ENCODE data around the gene NUTM1. TPM values are rescaled to one million over a fixed set of nuclear protein-coding genes. Genes with fewer than 3 reads are reported as not detected.
A peak's percentile ranks its signal among the peaks of the same experiment; 100 is the strongest.

Gene NUTM1
- total RNA-seq, 1 experiment from 2014 or later, result 0.07 TPM

DNA sequence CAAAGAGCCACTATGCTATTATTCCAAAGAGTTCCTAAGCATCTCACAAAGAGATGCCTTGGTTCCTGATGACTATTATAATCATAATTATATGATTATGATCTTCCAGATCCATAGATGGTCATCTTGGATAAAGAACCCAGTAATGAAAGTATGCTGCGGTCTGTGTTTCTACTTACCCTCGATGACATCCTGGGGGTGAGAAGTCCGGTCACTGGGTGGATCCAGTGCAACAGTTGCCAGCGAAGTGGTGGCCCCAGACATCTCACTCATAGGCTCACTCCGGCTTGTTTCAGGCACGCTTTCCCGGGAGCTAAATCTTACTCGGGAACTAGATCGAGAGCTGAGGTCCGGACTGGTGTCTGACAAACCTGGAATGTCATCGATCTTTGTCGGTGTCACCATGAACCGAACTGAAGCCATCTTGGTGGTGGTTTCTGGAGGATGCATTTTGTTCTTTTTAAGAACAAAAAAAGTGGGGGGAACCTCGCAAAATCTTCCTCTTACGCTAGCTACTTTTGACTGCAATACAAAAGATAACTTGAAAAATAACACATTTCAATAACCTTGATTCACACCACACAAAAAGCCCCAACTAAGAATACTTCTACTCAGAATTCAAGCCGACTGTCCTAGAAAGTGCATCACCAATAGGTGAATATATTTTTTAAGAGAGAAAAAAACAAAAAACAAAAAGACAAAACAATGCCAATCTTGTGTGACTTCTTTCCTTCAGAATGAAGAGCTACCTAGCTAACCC, 6.7 kb upstream of the NUTM1 start:
- ATAC-seq (no peak), DNase-seq (ENCODE audit: low read depth, low spot score) (no peak)
- TF ChIP-seq RAD21 (IDR thresholded peaks at IDR 0.05; ENCODE audit: low read depth) (no peak), FOSL1 (IDR thresholded peaks at IDR 0.05; ENCODE audit: low read depth) (no peak), EZH2phosphoT487 (IDR thresholded peaks at IDR 0.05; ENCODE audit: borderline replicate concordance) (no peak)
- Histone ChIP-seq H3K9me2 (ENCODE audit: insufficient read depth) (no peaks in the 10 kb centered on the region), H2AFZ (ENCODE audit: low read depth, low read length, poor library complexity, severe bottlenecking) (no peak overlapping the region), H3K36me3 (ENCODE audit: control insufficient read depth in 1 of 2, insufficient read depth in 2 of 2, low read length in 2 of 2) (peaks cover 20 to 26% of the 10 kb centered on the region in 2 experiments), H3K9ac (ENCODE audit: low read length) (no peak overlapping the region), H3K79me2 (ENCODE audit: insufficient read depth, low read length) (peaks cover 25% of the 10 kb centered on the region), H3K4me2 (ENCODE audit: low read length) (peak overlapping the region; percentile 91), H3K27ac (ENCODE audit: low read depth, low read length) (no peak overlapping the region), H4K20me1 (ENCODE audit: insufficient read depth) (no peaks in the 10 kb centered on the region), H3K9me3 (ENCODE audit: control insufficient read depth in 1 of 2, insufficient read depth in 1 of 2, low read depth in 1 of 2, low read length in 2 of 2) (no peaks in the 10 kb centered on the region), H3K27me3 (ENCODE audit: insufficient read depth, low read length) (no peaks in the 10 kb centered on the region), H3K4me3 (replicated peaks in 1 of 2; ENCODE audit: low read depth in 1 of 2, low read length in 2 of 2) (no peak overlapping the region), H3K4me1 (ENCODE audit: control insufficient read depth in 1 of 2, insufficient read depth in 2 of 2, low read length in 2 of 2) (peaks cover 5 to 23% of the 10 kb centered on the region in 2 experiments; a peak in 3 of 4 replicates)
- BruUV-seq (replicated peaks), result no TSS peak
- POLR2A ChIA-PET, result interaction anchor here (1.8 kb wide), 1 partner anchor 128 kb away, joined by 4 read pairs; no protein-coding TSS in a partner anchor
- intact Hi-C loops (cut with micrococcal nuclease), result loop anchor here (5.0 kb wide), 1 partner anchor 99 kb away; no protein-coding TSS in a partner anchor
- RAD21 ChIA-PET (ENCODE audit: low non-redundant PET in 1 of 2, low total read pairs in 2 of 2, uncharacterized antibody in 2 of 2, unreplicated experiment in 2 of 2), result no interaction called here
- CTCF ChIA-PET, result no interaction called here

DNA sequence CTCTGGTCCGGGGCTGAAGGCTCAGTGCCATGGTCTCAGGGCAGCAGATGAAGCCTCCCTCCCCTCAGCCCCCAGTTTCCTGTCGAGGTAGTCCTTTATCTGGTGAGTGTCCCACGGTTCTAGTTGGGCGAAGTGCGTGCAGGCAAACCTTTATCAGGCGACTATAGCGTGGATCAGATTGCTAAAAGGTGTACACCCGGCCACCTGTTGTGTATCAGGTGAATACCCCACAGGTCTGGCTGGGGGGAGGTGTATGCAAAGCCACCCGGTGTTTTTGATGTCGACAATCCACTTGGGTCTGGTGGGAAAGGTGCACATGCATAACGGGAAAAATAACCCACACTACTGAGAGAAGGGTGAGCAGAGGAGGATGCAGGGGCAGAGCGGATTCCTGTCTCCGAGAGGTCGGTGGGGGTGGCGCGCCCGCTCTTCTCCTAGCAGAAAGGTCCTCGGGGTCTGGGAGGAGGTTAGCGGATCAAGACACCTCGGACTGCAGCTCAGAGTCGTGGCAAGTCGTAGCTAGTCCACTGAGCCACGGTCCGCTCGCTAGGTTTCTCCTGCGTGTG, 6.0 kb upstream of the NUTM1 start:
- TF ChIP-seq SRF (IDR thresholded peaks at IDR 0.05; ENCODE audit: low read depth) (no peak), CEBPB (IDR thresholded peaks at IDR 0.05; ENCODE audit: low read depth) (no peak), EZH2phosphoT487 (IDR thresholded peaks at IDR 0.05; ENCODE audit: borderline replicate concordance) (no peak), YY1 (IDR thresholded peaks at IDR 0.05; ENCODE audit: extremely low read depth, insufficient replicate concordance, low read depth, low read length) (no peak), RAD21 (IDR thresholded peaks at IDR 0.05; ENCODE audit: low read depth) (no peak), JUND (IDR thresholded peaks at IDR 0.05) (no peak), EZH2 (IDR thresholded peaks at IDR 0.05) (no peak)
- TF ChIP-seq, protein P1, sequence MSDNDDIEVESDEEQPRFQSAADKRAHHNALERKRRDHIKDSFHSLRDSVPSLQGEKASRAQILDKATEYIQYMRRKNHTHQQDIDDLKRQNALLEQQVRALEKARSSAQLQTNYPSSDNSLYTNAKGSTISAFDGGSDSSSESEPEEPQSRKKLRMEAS (IDR thresholded peaks at IDR 0.05), result no peak
- TF ChIP-seq, protein P2, sequence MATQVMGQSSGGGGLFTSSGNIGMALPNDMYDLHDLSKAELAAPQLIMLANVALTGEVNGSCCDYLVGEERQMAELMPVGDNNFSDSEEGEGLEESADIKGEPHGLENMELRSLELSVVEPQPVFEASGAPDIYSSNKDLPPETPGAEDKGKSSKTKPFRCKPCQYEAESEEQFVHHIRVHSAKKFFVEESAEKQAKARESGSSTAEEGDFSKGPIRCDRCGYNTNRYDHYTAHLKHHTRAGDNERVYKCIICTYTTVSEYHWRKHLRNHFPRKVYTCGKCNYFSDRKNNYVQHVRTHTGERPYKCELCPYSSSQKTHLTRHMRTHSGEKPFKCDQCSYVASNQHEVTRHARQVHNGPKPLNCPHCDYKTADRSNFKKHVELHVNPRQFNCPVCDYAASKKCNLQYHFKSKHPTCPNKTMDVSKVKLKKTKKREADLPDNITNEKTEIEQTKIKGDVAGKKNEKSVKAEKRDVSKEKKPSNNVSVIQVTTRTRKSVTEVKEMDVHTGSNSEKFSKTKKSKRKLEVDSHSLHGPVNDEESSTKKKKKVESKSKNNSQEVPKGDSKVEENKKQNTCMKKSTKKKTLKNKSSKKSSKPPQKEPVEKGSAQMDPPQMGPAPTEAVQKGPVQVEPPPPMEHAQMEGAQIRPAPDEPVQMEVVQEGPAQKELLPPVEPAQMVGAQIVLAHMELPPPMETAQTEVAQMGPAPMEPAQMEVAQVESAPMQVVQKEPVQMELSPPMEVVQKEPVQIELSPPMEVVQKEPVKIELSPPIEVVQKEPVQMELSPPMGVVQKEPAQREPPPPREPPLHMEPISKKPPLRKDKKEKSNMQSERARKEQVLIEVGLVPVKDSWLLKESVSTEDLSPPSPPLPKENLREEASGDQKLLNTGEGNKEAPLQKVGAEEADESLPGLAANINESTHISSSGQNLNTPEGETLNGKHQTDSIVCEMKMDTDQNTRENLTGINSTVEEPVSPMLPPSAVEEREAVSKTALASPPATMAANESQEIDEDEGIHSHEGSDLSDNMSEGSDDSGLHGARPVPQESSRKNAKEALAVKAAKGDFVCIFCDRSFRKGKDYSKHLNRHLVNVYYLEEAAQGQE (IDR thresholded peaks at IDR 0.05; ENCODE audit: low read depth), result no peak
- TF ChIP-seq, protein P3, sequence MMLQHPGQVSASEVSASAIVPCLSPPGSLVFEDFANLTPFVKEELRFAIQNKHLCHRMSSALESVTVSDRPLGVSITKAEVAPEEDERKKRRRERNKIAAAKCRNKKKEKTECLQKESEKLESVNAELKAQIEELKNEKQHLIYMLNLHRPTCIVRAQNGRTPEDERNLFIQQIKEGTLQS (IDR thresholded peaks at IDR 0.05), result no peak
- TF ChIP-seq, protein P4, sequence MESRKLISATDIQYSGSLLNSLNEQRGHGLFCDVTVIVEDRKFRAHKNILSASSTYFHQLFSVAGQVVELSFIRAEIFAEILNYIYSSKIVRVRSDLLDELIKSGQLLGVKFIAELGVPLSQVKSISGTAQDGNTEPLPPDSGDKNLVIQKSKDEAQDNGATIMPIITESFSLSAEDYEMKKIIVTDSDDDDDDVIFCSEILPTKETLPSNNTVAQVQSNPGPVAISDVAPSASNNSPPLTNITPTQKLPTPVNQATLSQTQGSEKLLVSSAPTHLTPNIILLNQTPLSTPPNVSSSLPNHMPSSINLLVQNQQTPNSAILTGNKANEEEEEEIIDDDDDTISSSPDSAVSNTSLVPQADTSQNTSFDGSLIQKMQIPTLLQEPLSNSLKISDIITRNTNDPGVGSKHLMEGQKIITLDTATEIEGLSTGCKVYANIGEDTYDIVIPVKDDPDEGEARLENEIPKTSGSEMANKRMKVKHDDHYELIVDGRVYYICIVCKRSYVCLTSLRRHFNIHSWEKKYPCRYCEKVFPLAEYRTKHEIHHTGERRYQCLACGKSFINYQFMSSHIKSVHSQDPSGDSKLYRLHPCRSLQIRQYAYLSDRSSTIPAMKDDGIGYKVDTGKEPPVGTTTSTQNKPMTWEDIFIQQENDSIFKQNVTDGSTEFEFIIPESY (IDR thresholded peaks at IDR 0.05; ENCODE audit: extremely low read depth, insufficient replicate concordance, low read length), result no peak
- DNase-seq (ENCODE audit: low read depth, low spot score) (no peak), ATAC-seq (no peak)
- RAD21 ChIA-PET (ENCODE audit: low non-redundant PET in 1 of 2, low total read pairs in 2 of 2, uncharacterized antibody in 2 of 2, unreplicated experiment in 2 of 2), result no interaction called here
- H3K9me3 ChIP-seq (ENCODE audit: control insufficient read depth in 1 of 2, insufficient read depth in 1 of 2, low read depth in 1 of 2, low read length in 2 of 2), result no peaks in the 10 kb centered on the region
- no TSS peak for BruUV-seq (replicated peaks)
- no peaks in the 10 kb centered on the region for H3K27me3 ChIP-seq (ENCODE audit: insufficient read depth, low read length)
- peaks cover 32% of the 10 kb centered on the region for H3K79me2 ChIP-seq (ENCODE audit: insufficient read depth, low read length)
- CTCF ChIA-PET, result no interaction called here
- H3K4me1 ChIP-seq (ENCODE audit: control insufficient read depth in 1 of 2, insufficient read depth in 2 of 2, low read length in 2 of 2), result peaks cover 10 to 29% of the 10 kb centered on the region in 2 experiments; a peak in 3 of 4 replicates
- peak overlapping the region; percentile 55 to 68 for H3K4me3 ChIP-seq (replicated peaks in 1 of 2; ENCODE audit: low read depth in 1 of 2, low read length in 2 of 2)
- peak overlapping the region; percentile 91 for H3K4me2 ChIP-seq (ENCODE audit: low read length)
- H3K36me3 ChIP-seq (ENCODE audit: control insufficient read depth in 1 of 2, insufficient read depth in 2 of 2, low read length in 2 of 2), result peaks cover 20 to 32% of the 10 kb centered on the region in 2 experiments
- POLR2A ChIA-PET, result interaction anchor here (1.0 to 1.9 kb wide), 5 partner anchors 15 to 128 kb away, joined by 3 to 9 read pairs (median 4); no protein-coding TSS in a partner anchor
- no peaks in the 10 kb centered on the region for H3K9me2 ChIP-seq (ENCODE audit: insufficient read depth)
- peak overlapping the region; percentile 68; the same call in 1 of the 2 replicates for H3K27ac ChIP-seq (ENCODE audit: low read depth, low read length)
- no peak overlapping the region for H2AFZ ChIP-seq (ENCODE audit: low read depth, low read length, poor library complexity, severe bottlenecking)
- H3K9ac ChIP-seq (ENCODE audit: low read length), result peak overlapping the region; percentile 63
- intact Hi-C loops (cut with micrococcal nuclease), result loop anchor here (5.0 kb wide), 1 partner anchor 100 kb away; no protein-coding TSS in a partner anchor
- no peaks in the 10 kb centered on the region for H4K20me1 ChIP-seq (ENCODE audit: insufficient read depth)

Data from HCT116 (cell line).